Measurements from ENCODE around the gene COMTD1.
A peak's percentile ranks its signal among the peaks of the same experiment; 100 is the strongest.

COMTD1 gene

GRCh38 chr10:75235375-75236177 is at the start of gene COMTD1:
Gene COMTD1, minus strand, starts transcription at chr10:75235957. Its CDS starts 29 bp downstream, at chr10:75235928.
- DNase-seq (ENCODE audit: low read depth), result peak; percentile 89

DNA sequence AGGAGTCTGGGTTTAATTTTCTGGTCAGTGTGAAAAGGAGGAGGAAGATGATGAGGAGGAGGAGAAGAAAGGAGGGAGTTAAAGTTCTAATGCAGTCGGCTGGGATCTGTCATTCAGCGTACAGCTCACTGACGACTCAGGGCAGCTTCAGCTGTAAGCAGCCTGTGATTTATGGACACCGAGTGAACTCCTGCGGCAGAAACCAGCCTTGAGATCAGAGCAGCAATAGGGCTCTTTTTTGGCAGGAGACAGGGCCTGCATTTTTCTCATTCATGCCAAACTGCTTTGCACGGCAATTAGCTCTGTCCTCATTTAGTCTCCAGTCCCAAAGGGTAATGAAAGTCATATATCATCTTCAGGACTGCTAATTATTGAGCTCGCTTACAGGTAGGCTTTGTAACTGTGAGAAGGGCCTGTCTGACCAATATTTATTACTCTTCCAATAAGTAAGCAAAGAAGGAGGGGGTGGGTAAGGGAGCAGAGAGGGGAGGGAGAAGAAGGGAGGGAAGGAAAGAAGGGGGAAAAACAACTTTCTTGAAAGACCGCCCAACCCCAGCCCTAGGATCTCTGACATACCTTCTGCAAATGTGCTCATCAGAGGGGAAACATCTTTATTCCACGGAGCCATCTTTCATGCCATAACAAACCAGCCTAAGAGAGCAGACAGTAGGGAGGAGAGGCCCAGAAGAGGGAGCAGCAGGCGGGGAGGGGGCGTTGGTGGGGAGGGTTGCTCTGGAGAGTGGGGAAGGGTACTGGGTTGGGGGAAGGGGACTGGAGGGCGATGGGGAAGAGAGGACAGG is 48.1 kb upstream of the COMTD1 start:
- DNase-seq (ENCODE audit: low read depth), result no peak

DNA sequence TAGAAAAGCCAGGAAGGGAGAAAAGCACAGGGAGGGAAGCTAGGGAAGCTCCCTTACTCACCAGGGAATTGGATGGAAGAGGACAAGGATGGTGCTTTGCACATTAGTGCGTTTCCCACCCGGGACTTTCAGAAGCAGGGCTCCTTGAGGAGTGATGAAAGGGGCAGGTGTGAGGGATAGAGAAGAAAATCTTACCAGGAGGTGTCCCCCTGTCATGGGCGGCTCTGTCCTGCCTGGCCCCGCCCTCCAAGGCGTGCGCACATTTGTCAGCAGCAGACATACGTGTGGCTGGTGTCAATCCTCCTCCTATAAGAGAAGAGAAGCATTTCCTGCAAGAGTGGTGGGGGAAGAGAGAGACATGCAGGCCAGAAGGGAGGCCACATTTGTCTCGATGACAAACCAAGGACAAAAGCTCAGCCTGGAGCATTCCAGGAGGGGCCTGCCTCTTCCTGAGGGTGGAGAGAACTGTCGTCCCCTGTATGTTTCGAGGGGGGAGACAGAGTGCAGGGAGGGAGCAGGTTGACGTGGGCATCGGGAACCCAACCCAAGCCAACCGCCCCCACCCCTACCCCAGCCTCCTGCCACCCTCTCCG is 47.4 kb upstream of the COMTD1 start:
- DNase-seq (ENCODE audit: low read depth), result no peak

GRCh38 chr10:75281974-75282373 is 46.2 kb upstream of the COMTD1 start:
- no peak for DNase-seq (ENCODE audit: low read depth)

GRCh38 chr10:75280236-75280635 is 44.5 kb upstream of the COMTD1 start:
- no peak for DNase-seq (ENCODE audit: low read depth)

- DNase-seq (ENCODE audit: low read depth), result no peak
Observed at GRCh38 chr10:75276069-75276872, 40.5 kb upstream of the COMTD1 start.

DNA sequence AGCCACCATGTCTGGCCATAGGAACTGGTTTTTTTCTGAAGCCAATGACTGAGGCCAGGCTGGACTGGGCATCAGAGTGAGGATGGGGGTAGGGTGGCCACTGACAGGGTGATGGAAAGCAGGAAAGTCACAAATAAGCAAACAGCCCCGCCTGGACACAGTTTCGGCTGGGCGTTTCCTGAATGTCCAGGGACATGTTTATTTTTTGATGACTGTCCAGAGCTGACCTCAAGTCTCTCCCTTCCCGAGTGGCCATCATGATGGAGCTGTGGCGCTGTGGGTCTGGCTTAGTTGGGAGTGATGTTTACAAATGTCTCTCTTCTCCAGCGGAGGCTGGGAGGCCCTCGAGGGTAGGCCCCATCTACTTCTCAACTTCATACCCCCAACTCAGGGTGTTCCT is 37.1 kb upstream of the COMTD1 start:
- DNase-seq (ENCODE audit: low read depth), result no peak

- no peak for DNase-seq (ENCODE audit: low read depth)
Observed at GRCh38 chr10:75272094-75272493, 36.3 kb upstream of the COMTD1 start.

- DNase-seq (ENCODE audit: low read depth), result no peak
Observed at GRCh38 chr10:75269605-75270004, 33.8 kb upstream of the COMTD1 start.

GRCh38 chr10:75266945-75267344 is 31.2 kb upstream of the COMTD1 start:
- no peak for DNase-seq (ENCODE audit: low read depth)

DNA sequence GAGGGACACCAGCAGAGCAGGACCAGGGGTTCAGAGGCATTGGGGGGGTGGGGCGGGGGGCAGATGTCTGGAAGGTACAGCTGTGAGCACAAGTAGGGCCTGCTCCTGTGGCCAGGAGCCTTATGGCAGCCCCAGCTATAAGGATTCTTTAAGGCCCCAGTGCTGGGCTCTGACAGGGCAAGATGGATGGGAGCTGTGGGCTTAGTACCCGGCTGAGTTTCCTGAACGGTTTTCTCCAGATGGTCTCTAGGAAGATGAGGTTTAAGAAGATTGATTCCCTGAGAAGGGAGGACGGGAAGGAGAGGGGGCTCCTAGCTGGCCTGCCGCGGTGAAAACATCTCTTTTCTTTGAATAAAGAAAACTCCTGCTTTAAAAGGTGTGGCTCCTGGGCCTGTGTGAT is 30.1 kb upstream of the COMTD1 start:
- no peak for DNase-seq (ENCODE audit: low read depth)

DNA sequence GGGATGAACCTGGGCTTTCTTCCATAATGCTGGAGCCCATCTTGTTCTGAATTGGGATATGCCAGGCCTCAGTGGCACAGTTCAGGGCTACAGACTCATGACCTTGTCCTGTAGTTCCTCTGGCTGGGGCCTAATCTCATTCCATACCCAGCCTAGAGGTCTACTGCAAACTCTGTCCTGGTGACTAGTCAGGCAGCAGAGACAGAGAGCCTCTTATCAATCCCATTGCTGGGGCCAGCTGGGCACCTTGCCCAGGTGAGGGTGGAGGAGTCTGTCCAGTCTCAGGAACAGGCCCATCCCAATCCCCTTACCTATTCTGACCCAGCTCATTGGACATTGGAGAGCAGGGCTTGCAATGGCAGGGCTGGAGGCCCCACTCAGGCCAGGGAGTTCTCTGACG is 28.0 kb upstream of the COMTD1 start:
- DNase-seq (ENCODE audit: low read depth), result no peak

GRCh38 chr10:75261813-75262705 is 26.3 kb upstream of the COMTD1 start:
- no peak for DNase-seq (ENCODE audit: low read depth)

DNA sequence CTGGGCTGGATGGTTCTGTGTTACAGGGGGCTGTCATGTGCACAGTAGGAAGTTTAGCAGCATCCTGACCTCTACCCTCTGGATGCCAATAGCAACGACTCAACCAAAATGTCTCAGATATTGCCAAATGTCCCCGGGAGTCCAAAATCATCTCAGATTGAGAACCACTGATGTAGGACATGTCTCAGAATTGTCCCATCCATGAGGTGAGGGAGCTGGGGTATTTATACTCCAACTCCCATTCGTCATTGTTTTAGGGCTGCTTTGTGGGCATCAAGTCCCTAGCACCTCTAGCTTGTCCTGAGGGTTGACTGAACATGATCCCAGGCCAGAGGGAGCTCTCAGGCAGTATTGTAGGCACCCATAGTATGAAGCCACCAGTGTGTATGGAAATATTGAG is 25.2 kb upstream of the COMTD1 start:
- DNase-seq (ENCODE audit: low read depth), result no peak

GRCh38 chr10:75254739-75255138 is 19.0 kb upstream of the COMTD1 start:
- no peak for DNase-seq (ENCODE audit: low read depth)

GRCh38 chr10:75253281-75254220 is 17.8 kb upstream of the COMTD1 start:
- DNase-seq (ENCODE audit: low read depth), result no peak

GRCh38 chr10:75250934-75251333 is 15.2 kb upstream of the COMTD1 start:
- DNase-seq (ENCODE audit: low read depth), result no peak

- no peak for DNase-seq (ENCODE audit: low read depth)
Observed at GRCh38 chr10:75247797-75248196, 12.0 kb upstream of the COMTD1 start.

- no peak for DNase-seq (ENCODE audit: low read depth)
Observed at GRCh38 chr10:75246506-75246905, 10.7 kb upstream of the COMTD1 start.
